HUES64 (cell line): Measurements from ENCODE around the gene BMPER.

Source experiments
- H3K27ac ChIP-seq: 2 replicates; pipeline ENCODE4 v1.7.0; 2013; ENCODE audit warnings: low read depth, low read length, inconsistent platforms
- H3K27me3 ChIP-seq: 2 replicates; pipeline ENCODE4 v1.6.1; 2013; ENCODE audit warnings: mild to moderate bottlenecking, low read length; ENCODE audit not compliant: insufficient read depth
- H3K36me3 ChIP-seq: 2 replicates; pipeline ENCODE4 v1.6.1; 2013; ENCODE audit warnings: mild to moderate bottlenecking, low read length; ENCODE audit not compliant: insufficient read depth
- H3K4me1 ChIP-seq: 2 replicates; pipeline ENCODE4 v1.6.1; 2013; ENCODE audit warnings: mild to moderate bottlenecking, low read length, moderate library complexity; ENCODE audit not compliant: insufficient read depth
- H3K4me3 ChIP-seq: 2 replicates; pipeline ENCODE4 v1.5.1; 2013; ENCODE audit warnings: mild to moderate bottlenecking, low read length, moderate library complexity
- H3K9ac ChIP-seq: 2 replicates; pipeline ENCODE4 v1.6.1; 2013; ENCODE audit warnings: mild to moderate bottlenecking, low read depth, low read length
- H3K9me3 ChIP-seq: 2 replicates; pipeline ENCODE4 v1.6.1; 2013; ENCODE audit warnings: low read depth, low read length; ENCODE audit not compliant: insufficient read depth
- WGBS: fragments of 150-250, 120-280 bp; methylation state at CpG from one replicate; pipeline ENCODE4 v1.1.7; 2013; ENCODE audit warnings: missing lambda C conversion rate; 5-methylcytosine and 5-hydroxymethylcytosine counted together

Gene BMPER

DNA sequence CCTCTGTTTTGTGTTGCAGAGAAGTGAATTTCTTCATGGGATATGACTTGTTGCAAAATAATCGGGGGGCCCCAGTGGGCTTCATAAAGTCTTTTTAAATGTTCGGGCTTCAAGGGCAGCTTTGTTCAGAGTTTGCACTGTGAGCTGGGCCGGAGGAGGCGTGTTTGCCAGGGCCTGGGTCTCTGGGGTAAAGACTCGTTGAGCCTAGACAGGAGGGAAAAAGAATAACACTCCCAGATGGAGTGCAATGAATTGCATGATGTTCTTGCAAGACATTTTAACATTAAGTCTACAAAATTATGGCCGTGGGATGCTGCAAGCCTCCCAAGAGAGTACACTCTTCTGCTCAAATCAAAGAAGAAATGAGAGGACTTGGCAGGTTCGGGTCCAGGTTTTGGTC, 23.6 kb downstream of the BMPER start:
- Histone ChIP-seq H3K4me1 (peaks cover 6% of the 10 kb centered on the region; the same call in 1 of the 2 replicates), H3K9ac (no peak overlapping the region), H3K36me3 (no peaks in the 10 kb centered on the region), H3K27me3 (no peaks in the 10 kb centered on the region), H3K9me3 (no peaks in the 10 kb centered on the region), H3K27ac (no peak overlapping the region), H3K4me3 (no peak overlapping the region)
- WGBS, result 88% methylated on average over 7 of the region's 7 CpGs

- Histone ChIP-seq H3K9me3 (no peaks in the 10 kb centered on the region), H3K9ac (no peak overlapping the region), H3K27ac (no peak overlapping the region), H3K27me3 (no peaks in the 10 kb centered on the region), H3K4me3 (no peak overlapping the region), H3K4me1 (peaks cover 6% of the 10 kb centered on the region; the same call in 1 of the 2 replicates), H3K36me3 (no peaks in the 10 kb centered on the region)
- WGBS, result 84% methylated on average over 5 of the region's 5 CpGs
Measured at GRCh38 chr7:33932221-33932620, 26.9 kb downstream of the BMPER start.

DNA sequence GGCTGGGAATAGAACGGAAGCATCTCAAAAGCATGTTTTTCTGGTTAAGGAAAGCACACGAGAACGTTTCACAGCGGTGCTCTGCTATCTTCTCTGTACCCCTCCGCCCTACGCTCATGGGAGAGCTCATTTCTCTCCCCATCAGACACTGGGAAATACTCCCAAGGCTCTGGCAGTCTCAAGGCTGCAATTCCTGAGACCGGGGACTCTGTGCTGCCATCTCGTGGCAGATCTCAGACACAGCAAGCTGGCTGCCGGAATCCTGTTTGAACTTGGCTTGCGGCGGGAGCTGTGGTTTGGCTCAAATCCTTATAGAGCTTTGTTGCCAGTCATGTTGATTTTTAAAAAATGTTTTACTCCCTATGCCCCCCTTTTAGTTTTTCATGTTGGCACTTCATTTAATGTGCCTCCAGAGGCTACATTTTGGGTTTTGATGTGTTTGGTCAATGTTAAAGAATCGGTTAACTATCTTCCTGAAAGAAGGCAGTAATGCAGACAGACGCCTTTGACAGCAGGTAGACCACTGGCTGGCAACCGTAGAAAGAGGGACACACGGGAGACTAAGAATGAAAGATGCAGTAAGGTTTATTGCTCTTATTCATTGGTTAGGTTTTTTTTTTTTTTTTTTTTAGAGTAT, 27.6 kb downstream of the BMPER start:
- WGBS, result 31% methylated on average over 15 of the region's 15 CpGs

GRCh38 chr7:33933611-33934281, 28.4 kb downstream of the BMPER start:
- WGBS, result 82% methylated on average over 4 of the region's 4 CpGs
- no peak overlapping the region for H3K9ac ChIP-seq

More for the DNA sequence above, 27.6 kb downstream of the BMPER start:
- Histone ChIP-seq H3K4me1 (peaks cover 6% of the 10 kb centered on the region; the same call in 1 of the 2 replicates), H3K9me3 (no peaks in the 10 kb centered on the region), H3K9ac (no peak overlapping the region), H3K4me3 (no peak overlapping the region), H3K36me3 (no peaks in the 10 kb centered on the region), H3K27ac (no peak overlapping the region), H3K27me3 (no peaks in the 10 kb centered on the region)

DNA sequence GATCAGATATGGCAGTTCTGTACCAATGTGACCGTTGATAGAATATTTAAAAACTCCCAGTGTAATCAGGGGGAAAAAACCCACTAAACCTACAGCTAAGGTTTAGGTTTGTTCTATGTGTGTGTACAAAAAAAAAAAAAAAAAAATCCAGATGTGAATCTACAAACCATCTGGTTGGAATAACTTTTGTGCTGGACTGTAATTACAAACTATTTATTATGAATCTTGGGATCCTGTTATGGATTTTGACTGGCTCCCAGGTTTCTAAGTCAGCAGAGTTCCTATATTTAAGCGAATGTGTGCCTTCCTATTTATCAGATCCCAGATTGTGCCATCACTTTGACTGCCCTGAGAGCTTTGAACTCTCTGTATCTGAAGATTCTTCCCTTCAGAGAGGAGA, 29.1 kb downstream of the BMPER start:
- 98% methylated on average over 2 of the region's 2 CpGs for WGBS
- no peaks in the 10 kb centered on the region for H3K27me3 ChIP-seq
- H3K36me3 ChIP-seq, result no peaks in the 10 kb centered on the region
- peaks cover 6% of the 10 kb centered on the region; the same call in 1 of the 2 replicates for H3K4me1 ChIP-seq
- H3K9me3 ChIP-seq, result no peaks in the 10 kb centered on the region
- H3K27ac ChIP-seq, result no peak overlapping the region
- no peak overlapping the region for H3K9ac ChIP-seq
- H3K4me3 ChIP-seq, result no peak overlapping the region

More at GRCh38 chr7:33933611-33934281, 28.4 kb downstream of the BMPER start:
- H3K4me3 ChIP-seq, result no peak overlapping the region
- no peaks in the 10 kb centered on the region for H3K36me3 ChIP-seq
- H3K4me1 ChIP-seq, result peaks cover 6% of the 10 kb centered on the region; the same call in 1 of the 2 replicates
- H3K27me3 ChIP-seq, result no peaks in the 10 kb centered on the region
- no peak overlapping the region for H3K27ac ChIP-seq
- H3K9me3 ChIP-seq, result no peaks in the 10 kb centered on the region

DNA sequence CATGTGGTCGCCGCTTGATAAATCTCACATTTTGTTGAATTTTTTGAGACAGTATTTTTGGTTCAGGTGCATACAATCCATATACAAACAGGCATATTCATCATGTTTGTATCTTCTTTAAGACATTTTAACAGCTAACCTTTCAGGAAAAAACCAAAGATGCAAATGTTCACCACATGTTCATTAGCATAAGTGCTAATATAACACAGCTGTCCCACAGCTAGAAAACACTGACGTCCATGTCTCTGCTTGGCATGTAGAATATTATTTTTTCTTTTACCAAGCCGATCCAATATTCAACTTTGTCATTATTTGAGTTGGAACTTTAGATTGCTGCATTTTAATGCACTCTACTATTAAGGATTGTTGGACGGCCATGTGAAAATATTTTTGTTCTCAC, 31.2 kb downstream of the BMPER start:
- Histone ChIP-seq H3K36me3 (no peaks in the 10 kb centered on the region), H3K27ac (no peak overlapping the region), H3K4me3 (no peak overlapping the region), H3K27me3 (no peaks in the 10 kb centered on the region), H3K9me3 (no peaks in the 10 kb centered on the region), H3K4me1 (peaks cover 6% of the 10 kb centered on the region; the same call in 1 of the 2 replicates), H3K9ac (no peak overlapping the region)
- WGBS, result 95% methylated on average over 4 of the region's 5 CpGs

- no peak overlapping the region for H3K27ac ChIP-seq
- H3K9ac ChIP-seq, result no peak overlapping the region
- H3K9me3 ChIP-seq, result no peaks in the 10 kb centered on the region
- no peaks in the 10 kb centered on the region for H3K36me3 ChIP-seq
- 83% methylated on average over 5 of the region's 5 CpGs for WGBS
- H3K27me3 ChIP-seq, result no peaks in the 10 kb centered on the region
- H3K4me3 ChIP-seq, result no peak overlapping the region
- H3K4me1 ChIP-seq, result peaks cover 6% of the 10 kb centered on the region; the same call in 1 of the 2 replicates
Measured at GRCh38 chr7:33937871-33938270, 32.5 kb downstream of the BMPER start.

DNA sequence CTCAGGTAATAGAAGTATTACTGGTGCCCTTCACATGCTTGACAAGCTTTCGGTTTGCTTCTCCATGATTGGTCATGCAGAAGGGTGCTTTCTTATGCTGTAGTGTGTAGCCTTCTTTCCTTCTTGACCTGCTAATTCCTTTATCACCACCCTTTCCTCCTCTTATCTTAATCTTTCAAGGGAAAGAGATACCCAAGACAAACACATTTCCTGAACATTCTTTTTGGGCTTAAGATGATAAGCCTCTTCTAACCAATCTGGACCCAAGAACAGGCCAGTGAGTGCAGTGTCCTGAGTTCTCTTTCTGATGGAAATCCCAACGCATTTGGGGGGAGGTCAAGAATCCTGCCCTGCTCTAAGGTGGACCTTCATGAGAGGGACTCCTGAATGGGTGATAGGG, 33.8 kb downstream of the BMPER start:
- Histone ChIP-seq H3K27ac (no peak overlapping the region), H3K4me1 (no peaks in the 10 kb centered on the region), H3K9ac (no peak overlapping the region), H3K27me3 (no peaks in the 10 kb centered on the region), H3K36me3 (no peaks in the 10 kb centered on the region), H3K9me3 (no peaks in the 10 kb centered on the region), H3K4me3 (no peak overlapping the region)
- 83% methylated on average over 2 of the region's 2 CpGs for WGBS

- H3K9ac ChIP-seq, result no peak overlapping the region
- H3K4me3 ChIP-seq, result no peak overlapping the region
- no peaks in the 10 kb centered on the region for H3K27me3 ChIP-seq
- H3K4me1 ChIP-seq, result no peaks in the 10 kb centered on the region
- H3K27ac ChIP-seq, result no peak overlapping the region
- no peaks in the 10 kb centered on the region for H3K36me3 ChIP-seq
- H3K9me3 ChIP-seq, result no peaks in the 10 kb centered on the region
Measured at GRCh38 chr7:33940503-33940902, 35.2 kb downstream of the BMPER start.

GRCh38 chr7:33941418-33941817, 36.1 kb downstream of the BMPER start:
- 94% methylated on average over 5 of the region's 6 CpGs for WGBS
- no peak overlapping the region for H3K4me3 ChIP-seq
- H3K27ac ChIP-seq, result no peak overlapping the region
- no peaks in the 10 kb centered on the region for H3K9me3 ChIP-seq
- H3K36me3 ChIP-seq, result no peaks in the 10 kb centered on the region
- H3K27me3 ChIP-seq, result no peaks in the 10 kb centered on the region
- no peaks in the 10 kb centered on the region for H3K4me1 ChIP-seq
- no peak overlapping the region for H3K9ac ChIP-seq

DNA sequence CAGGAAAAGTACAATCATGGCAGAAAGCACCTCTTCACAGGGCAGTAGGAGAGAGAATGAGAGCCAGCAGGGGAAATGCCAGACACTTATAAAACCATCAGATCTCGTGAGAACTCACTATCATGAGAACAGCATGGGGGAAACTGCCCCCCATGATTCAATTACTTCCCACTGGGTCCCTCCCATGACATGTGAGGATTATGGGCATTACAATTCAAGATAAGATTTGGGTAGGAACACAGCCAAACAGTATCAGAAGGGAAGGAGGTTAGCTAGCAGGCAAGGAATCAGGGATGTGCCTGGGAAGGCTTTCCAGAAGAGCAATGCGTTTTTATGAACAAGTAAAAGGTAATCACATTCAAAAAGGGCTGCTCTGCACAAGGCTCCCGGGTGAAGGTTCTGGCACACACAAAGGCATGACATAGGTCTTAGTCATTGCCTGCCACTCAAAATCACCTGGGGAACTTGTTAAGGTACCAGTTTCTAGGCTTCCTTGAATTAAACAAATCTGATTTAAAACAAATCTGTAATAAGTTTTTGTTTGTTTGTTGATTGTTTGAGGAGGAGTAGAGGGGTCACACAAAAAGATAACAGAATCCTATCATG, 40.9 kb downstream of the BMPER start:
- H3K4me3 ChIP-seq, result no peak overlapping the region
- no peaks in the 10 kb centered on the region for H3K27me3 ChIP-seq
- no peaks in the 10 kb centered on the region for H3K36me3 ChIP-seq
- no peaks in the 10 kb centered on the region for H3K4me1 ChIP-seq
- no peak overlapping the region for H3K9ac ChIP-seq
- 85% methylated on average over 2 of the region's 3 CpGs for WGBS
- H3K27ac ChIP-seq, result no peak overlapping the region
- no peaks in the 10 kb centered on the region for H3K9me3 ChIP-seq
